Measurements from ENCODE around the gene QKI. TPM values are rescaled to one million over a fixed set of nuclear protein-coding genes. Genes with fewer than 3 reads are reported as not detected.

The QKI gene
- total and polyA plus RNA-seq, 2 of the 8 experiments (the other 6 are each of a cell fraction or from before 2014, with no cell fraction given), result 181 to 183 TPM

- no peak for TF ChIP-seq CTCF (IDR thresholded peaks at IDR 0.05; ENCODE audit: control extremely low read depth in 1 of 3, insufficient read depth in 1 of 3, low read depth in 1 of 3, low read length in 3 of 3)
- no peak for TF ChIP-seq CBX8 (IDR thresholded peaks at IDR 0.05; ENCODE audit: borderline replicate concordance, low read depth, low read length)
- TF ChIP-seq CTBP2 (IDR thresholded peaks at IDR 0.05; ENCODE audit: borderline replicate concordance, insufficient read depth, insufficient read length, low read length), result no peak
- no peak for TF ChIP-seq HDAC6 (IDR thresholded peaks at IDR 0.05; ENCODE audit: low read depth, low read length)
Measured at GRCh38 chr6:163466839-163467390, 52.4 kb downstream of the QKI start (continued).
